GM19238 (cell line): ENCODE results near the gene DNTT.
A peak's percentile ranks its signal among the peaks of the same experiment; 100 is the strongest.

Source experiments
- DNase-seq: peaks from one replicate; pipeline ENCODE4 v3.0.0; 2011; ENCODE audit warnings: low spot score; ENCODE audit not compliant: insufficient read length

DNTT gene

DNA sequence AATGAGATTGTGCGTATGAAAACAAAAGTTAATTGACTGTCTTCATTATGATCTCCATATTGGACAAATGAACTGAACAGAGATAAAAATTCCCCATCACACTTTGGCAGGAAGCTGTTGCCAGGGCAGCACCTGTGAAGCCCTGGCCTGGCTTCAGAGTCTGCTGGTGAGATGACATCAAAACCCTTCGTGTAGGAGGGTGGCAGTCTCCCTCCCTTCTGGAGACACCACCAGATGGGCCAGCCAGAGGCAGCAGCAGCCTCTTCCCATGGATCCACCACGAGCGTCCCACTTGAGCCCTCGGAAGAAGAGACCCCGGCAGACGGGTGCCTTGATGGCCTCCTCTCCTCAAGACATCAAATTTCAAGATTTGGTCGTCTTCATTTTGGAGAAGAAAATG, at the start of gene DNTT:
DNTT (plus strand) TSS at position 205 of the 400 bp plus-strand sequence; CDS start at position 269, 64 bp downstream.
- DNase-seq: no peak

DNA sequence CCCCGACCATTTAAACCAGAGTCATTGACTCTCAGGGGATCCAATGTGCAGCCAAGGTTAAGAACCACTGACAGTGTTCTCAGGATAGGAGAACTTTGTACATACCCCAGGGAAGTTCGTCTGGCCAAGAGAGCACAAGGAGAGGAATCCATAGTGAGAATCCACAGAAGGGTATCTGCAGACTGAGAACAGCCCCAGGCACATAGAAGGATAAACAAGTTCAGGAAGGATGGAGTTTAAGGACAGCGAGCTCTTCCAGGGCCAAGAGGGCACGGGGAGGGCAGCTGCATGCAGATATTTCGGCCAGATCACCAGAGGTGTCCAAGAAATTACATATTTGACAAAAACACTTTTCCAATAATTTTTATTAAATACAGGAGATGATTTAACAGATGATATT, 49.3 kb upstream of the DNTT start:
- no peak for DNase-seq

DNA sequence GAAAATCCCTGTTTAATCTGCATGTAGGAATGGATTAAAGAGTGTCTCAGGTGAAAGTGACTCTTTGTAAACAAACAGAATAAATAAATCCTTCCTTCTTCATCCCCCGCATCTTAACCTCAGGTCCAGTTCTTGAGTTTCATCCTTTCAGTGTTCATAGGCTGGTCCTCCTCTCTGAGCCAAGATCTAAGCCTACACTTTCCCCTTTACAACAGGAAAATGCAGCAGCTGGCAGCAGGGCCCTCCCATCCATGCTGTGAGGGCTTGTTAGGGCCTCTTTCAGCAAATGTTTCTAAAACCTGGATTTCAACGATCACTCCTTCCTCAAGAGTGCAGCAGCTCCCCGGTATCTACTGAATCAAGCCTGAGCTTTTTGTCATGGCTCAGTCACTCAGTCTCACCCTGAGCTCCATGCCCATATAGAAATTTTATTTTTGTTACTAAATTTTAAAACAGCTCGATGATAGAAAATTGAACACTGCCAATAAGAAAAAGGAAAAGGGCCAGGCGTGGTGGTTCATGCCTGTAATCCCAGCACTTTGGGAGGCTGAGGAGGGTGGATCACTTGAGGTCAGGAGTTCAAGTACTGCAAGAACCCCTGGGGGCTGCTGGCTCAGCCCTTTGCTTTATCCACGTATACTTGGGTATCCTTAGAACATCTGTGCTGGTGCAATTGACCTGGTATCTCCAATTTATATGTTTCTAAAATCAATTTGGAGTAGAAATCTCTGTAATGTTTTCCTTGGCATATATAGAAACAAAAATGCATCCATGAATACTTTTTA, 48.5 kb upstream of the DNTT start:
- DNase-seq: no peak

DNA sequence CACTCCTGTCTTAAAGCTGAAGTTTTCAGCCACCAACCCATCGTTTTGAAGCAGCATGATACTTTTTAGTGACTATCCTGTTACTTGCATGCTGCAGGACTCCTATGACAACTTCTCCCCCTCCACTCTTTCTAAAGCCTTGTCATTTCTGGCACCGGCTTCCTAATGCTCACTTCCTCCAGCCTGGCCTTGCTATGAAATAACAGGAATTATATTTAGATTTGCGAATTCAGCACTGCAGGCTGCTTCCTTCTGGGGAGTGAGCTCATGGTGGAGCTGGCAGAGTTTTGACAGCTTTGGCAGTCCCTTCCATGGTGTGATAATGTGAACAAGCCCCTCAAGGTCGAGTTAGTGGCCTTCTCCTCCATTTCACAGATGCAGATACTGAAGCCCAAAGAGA, 46.3 kb upstream of the DNTT start:
- DNase-seq: no peak

DNA sequence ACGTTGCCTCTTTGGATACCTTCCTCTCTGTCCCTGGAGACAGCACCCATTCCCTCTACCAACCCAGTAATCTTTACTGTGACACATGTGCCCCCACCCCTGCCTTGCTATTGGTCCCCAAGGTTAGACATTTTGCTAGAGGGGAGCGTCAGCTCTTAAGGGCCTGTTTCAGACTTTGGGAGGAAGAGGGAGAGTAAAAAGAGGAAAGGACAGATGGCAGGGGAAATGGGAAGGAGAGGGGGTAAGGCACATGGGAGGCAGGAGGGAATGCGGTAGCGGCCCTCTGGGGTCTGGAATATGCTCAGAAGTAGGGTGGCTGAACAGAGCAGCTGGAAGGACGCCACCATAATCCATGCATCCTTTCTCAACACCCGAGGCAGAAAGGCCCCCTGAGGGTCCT, 45.1 kb upstream of the DNTT start:
- no peak for DNase-seq

DNA sequence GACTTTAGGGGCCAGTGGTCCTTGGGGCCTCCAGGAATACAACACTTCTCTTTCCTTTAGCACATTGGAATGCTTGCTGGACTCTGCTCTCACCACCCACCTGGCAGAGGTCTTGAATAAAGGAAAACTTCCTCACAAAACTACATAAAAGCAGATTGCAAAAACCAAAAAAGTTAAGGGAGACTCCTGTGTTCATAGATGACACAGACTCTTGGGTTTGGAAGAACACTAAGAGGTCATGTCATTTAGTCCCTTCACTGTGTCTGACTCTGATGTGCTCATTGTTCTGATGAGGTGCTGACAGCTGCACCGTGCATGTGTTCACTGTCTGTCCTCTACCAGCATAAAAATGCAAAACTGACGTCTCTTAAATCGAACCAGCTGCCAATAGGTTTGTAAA, 44.2 kb upstream of the DNTT start:
- DNase-seq: no peak

DNA sequence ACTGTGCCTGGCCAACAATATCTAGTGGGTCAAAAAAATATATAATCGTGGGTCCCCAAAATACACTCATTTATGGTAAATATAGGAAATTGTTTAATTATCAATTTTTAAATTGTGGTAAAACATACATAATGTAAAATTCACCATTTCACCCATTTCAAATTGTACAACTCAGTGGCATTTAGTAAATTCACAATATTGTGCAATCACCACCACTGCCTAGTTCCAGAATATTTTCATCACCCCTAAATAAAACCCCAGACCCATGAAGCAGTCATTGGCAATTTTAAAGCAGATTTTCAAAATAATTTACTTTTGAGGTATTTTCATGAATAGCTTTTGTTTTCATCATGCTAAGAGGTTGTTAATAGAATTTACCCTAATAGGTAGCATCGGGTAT, 43.1 kb upstream of the DNTT start:
- no peak for DNase-seq

DNA sequence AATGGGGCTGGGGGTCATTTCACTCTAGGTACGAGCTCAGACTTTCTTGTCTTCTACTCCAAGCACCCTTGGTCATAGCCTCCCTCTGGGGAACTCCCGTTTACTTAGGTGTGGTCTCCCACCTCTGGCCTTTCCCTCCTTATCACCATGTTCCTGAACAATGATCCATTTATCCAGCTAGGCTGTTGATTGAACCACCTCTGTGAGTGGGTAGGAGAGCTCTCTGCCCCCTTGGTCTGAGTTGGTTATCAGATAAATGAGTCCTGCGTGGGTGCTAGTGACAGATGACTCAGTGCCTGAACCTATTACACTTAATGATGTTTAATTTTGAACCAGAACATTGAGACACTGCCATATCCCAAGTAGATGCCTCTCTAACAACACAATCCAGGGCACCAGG, 42.3 kb upstream of the DNTT start:
- DNase-seq: no peak

DNA sequence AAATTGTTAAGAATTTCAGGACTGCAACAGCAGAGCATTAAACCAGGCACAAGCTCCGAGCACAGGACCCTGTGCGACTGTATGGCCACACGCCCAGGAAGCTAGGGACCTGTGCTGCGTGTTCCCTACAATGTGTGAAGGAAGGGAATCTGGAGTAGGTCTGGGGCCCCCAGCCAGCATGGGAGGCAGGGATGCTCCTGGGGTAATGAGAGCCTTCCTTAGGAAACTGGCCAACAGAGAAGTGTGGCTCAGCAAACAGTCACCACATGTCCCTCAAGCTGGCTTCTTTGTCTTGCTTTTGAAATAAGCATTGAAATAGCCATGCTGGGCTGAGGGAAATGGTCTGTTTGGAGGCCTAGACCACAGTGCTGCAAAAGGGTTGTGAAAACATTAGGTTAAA, 41.1 kb upstream of the DNTT start:
- no peak for DNase-seq

DNA sequence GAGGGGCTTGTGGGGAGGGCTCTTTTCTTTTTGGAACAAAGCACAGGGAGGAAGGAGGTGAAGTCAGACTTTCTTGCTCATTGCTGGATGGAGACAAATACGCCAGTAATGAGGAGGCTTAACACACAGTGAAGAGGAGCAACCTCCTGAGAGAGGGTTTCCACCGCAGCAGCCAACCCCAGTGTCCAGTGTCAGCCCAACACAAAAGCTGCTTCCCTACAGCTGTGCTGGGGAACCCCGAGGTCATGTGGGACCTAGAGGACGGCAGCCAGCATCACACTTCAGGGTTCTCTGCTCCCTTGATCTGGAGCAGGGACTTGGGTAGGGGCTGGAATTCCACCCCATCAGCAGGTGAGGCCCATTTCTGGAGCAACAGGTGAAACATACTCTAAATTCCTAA, 40.6 kb upstream of the DNTT start:
- DNase-seq: no peak

DNA sequence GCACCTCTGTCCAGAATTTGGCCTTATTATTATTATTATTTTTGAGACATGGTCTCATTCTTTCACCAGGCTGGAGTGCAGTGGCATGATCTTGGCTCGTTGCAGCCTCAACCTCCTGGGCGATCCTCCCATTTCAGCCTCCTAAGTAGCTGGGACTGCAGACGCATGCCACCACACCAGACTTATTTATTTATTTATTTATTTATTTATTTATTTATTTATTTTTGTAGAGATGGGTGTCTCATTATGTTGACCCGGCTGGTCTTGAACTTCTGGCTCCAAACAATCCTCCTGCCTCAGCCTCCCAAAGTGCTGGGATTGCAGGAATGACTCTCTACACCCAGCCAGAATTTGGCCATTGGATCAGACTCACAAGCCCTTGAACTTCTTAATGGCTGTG, 39.3 kb upstream of the DNTT start:
- DNase-seq: no peak

DNA sequence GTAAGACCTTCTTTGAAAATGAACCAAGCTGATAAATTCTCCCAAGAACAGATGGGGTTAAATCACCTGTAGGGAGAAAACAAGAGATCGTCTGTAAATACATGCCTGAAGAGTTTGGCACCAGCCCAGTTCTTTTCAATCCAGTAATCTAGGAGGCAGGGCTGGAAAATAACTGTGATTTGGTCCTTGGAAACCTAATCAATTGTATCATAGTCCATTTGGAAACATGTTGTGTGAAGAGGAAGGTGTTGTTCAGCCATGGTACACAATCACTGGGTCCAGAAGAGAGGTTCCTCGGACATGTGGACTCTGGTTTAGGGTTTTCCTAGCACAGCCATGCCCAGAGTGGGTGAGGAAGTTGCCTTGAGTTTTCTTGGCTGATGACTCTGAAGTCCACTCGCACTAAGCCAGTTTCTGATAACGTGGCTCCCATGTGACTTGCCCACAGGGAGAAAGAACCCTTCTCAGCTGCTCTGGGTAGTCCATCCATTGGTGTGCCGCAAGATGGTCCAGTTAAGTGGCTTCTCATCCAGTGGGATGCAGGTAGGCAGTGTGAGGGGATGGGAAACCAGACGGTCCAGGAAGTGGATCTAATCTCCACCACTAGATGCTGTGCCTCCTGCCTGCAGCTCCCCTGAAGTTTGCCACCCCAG, 38.0 kb upstream of the DNTT start:
- DNase-seq: no peak

DNA sequence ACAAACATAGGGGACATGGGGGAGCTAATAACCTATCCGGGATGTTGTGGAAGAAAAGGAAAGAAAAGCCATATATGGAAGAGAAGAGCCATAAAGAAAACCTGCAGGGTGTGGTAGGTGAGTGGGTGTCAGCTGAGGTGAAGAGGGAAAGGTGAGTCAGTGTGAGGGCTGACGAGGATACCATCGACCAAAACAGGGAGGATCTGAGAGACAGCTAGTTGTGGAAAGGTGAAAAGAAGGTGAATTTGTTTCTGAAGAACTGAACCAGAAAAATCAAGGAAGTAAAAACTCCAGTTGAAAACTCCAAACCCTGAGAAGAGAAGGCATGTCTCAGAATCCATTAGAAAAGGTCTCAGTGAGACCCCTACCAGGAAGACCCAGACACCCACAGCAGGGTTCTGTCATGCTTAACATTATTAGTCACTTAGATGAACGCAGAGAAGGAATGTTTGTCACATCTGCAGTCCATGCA, 37.0 kb upstream of the DNTT start:
- no peak for DNase-seq

DNA sequence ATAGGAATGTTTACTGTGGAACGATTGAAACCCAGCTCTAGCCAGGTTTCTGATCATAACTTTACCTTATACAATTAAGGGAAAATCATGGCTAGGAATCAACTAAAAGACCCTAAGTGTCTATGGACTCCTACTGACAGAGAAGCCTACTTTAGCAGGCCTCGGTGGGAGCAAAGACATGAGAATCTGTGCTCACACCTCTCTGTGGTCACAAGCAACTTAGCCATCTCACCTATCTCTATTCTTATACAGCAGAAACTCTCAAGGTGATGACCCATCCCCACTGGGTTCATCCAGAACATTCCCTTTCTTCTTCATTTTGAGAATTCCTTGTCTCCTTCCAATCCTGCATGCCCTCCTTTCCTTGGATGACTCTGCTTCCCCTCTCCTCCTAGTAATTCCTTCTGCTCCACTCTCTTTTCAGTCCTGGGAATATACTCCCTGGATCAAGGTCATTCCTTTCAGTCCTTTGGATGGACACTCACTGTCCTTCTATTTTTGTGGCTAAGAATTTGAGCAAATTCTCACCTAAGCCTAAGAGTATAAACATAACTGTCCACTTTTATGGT, 35.8 kb upstream of the DNTT start:
- DNase-seq: no peak

DNA sequence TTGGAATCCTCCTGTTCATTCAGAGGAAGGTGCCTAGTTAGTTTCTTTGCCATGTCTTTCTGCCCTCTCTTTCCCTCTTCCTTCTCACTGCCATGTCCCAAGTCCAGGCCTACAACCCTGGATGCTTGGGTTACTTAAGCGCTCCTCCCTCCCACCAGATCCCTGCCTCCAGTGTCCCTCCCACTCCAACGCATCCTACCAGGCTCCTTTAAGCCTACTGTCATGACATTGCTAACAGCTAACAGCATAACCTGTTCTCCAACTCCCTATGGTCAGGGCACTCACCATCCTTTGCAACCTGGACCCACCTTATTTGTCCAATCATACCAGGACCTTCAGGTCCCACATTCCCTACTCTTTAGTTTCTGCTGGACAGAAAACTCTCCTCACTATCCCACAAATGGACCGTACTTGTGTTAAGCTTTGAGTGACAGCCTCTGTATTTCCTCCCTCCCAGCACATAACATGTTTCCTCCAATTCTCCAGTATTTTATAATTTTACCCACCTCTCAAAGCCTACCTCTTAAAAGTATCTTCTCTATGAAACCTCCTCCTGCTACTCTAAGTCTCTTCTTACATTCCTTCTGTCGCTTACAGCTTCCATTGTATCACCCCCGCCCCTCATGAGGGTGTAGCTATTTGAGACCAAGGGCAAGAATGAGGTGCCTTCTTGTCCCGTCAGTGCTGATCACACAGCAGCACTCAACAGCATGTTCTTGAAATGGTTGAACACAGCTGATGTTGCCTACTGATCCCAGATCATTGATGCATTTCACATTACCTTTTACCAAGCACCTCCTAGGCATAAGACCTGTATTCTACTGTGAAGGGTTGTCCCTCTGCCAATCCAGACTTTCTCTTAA, 34.6 kb upstream of the DNTT start:
- DNase-seq: no peak

DNA sequence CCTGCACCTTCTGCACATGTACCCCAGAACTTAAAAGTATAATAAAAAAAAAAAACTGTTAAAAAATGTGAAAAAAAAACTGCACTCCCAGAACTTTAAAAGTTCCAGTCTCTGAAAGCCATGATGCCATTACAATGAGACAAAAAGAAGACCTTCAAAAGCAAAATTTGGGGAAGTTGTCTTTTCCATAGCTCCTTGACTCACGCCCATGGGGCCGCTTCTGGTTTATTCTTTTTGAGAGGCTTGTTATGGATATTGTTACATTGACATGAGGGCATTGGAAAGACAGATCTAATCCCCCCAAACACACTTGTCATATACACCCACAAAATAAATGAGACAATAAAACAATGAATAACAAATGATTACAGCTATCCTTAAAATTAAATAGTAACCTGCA, 33.7 kb upstream of the DNTT start:
- DNase-seq: no peak

DNA sequence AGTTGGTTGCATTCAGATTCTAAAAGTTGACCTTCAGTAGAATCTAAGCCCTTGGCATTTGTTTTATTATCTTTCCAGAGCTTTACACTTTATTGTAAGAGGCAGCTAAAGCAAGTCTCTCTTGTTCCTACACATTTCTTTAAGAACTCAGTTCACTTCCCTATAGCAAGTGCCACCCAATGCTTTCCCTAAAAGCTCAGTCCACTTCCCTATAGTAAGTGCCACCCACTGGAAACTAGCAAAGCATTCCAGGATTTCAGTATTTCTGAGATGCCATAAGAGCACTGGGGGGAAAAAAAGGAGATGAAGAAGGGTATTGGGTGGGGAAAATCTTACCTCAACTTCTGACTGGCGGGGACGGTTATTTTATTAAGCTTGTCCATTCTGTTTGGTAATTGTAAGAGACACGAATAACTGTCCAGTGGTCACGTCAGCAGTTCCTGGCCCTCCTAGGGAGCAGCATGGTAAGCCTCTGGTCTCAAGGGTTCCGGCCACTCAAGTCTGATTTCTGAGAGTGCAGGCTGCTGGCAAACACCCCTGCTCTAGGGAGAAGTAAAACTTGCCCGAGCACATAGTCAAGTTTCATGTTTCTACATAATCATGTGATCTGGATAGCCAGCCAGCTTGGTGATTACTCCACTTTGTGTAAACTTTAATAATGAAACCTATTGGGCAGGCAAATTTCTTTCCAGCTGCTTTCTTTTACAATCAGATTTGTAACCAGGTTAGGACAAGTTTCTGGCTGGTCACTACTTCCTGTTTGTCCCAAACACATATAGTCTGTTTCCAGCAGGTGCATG, 33.0 kb upstream of the DNTT start, which contains the start of gene BLNK:
BLNK (minus strand) TSS at position 554 of the 800 bp plus-strand sequence; CDS start at position 383, 171 bp downstream.
- peak; percentile 34 for DNase-seq

DNA sequence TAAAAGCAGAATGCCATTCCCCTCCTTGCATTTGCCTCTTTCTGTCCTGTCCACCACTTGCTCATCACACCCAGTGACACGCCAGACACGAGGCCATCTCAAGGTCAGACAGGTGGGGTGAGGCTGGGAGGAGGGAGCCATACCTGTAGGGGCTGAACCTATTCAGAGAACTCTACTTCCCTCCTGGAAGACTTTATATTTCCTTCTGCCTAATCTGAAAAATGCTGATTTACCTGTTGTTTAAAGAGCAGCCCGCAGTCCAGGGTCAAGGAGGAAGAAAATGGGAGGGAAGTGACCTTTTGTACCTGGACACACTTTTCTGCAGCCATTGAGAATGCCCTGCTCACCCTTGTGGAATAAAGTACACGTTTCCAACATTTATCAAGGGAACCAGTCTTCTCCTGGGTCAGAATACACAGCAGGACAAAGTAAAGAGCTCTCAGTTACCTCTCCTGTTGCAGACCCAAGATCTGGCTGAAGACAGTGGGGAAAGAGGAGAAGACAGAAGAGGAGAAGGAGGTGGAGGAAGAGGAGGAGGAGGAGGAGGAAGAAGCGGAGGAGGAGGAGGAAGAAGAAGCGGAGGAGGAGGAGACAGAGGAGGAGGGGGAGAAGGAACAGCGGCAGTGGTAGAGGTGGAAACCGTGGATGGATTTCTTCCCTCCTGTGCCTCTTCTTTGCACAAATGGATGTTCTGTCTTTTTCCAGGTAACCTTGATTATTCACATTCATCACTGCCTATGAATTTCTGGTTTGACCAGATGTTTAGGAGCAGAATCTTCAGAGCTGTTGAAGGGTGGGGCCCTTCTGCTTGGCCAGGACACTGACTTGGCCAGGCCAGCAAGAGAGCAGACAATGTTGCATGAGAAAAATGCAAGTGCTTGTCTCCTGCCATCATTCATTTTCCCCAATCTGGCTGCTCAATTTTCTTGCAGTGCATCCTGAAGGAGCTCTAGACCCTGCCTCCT, 31.6 kb upstream of the DNTT start:
- no peak for DNase-seq

DNA sequence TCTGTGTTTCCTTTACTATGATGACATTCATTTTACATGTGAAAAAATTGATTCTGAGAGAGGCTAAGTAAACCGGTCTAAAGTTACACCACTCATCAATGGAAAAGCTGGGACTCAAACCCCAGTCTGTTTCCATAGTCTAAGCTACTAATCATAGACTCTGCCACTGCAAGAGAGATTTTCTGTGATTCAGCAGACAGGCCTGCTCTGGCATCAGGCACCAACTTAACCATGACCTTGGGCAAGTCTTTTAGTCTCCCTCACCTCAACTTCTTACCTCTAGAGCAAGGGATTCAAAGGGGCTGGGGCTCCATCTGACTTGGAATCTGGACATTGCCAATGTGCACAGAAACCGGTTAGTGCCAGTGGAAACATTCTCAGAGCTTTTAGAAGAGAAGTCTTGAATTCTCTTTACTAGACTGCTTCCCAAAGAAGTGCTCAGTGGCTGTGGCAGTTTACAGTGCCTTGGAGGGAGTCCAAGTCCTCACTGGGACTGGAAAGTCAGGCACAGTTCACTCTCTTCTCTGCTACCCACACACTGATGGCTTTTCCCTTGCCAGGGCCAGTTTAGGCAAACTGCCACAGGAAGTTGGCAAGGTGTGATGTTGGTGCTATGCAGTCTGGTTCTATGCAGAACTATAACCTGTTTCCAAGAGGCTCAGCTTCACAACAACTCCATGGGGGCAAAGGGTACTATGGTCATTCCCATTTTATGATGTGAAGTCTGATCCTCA, 28.4 kb upstream of the DNTT start:
- DNase-seq: no peak
